Adrenal gland (tissue), 12 donors: ENCODE measurements around the gene RELN. TPM values are rescaled to one million over a fixed set of nuclear protein-coding genes. Genes with fewer than 3 reads are reported as not detected.
"Not testable (repeated sequence)": the region's sequence is repeated elsewhere in the genome, so short reads cannot be mapped to it uniquely, and the experiment has no call there.

Source experiments
- DNase-seq, 7 donors: peaks; one replicate each; pipeline ENCODE4 v3.0.0-alpha.2; 2019 to 2020
- H3K27ac ChIP-seq, 5 donors: fragments of 200-600 bp; sonication (generic) in 4 of 5; 1 replicate in 3 of 5; 2 replicates in 2 of 5; pipeline versions ENCODE4 v1.5.1 to v1.8.0; 2016 to 2020; ENCODE audit warnings: mild to moderate bottlenecking in 1 of 5
- H3K27me3 ChIP-seq: fragments of 200-600 bp; 2 replicates; pipeline ENCODE4 v1.8.0; 2021
- H3K36me3 ChIP-seq, 2 donors: fragments of 200-600 bp; replicated peaks in 1 of 2; 1 replicate in 1 of 2; 2 replicates in 1 of 2; pipeline versions ENCODE4 v1.5.1 to v1.8.0; 2018 to 2022
- H3K4me1 ChIP-seq, 2 donors: fragments of 200-600 bp; replicated peaks in 1 of 2; 1 replicate in 1 of 2; 2 replicates in 1 of 2; pipeline versions ENCODE4 v1.5.1 to v1.8.0; 2018 to 2021
- H3K4me3 ChIP-seq, 4 donors: fragments of 200-600 bp; sonication (generic) in 3 of 4; one replicate each; pipeline ENCODE4 v1.5.1; 2016 to 2018
- H3K9me3 ChIP-seq, 3 donors: fragments of 200-600 bp; sonication (generic) in 1 of 3; replicated peaks in 1 of 3; 1 replicate in 2 of 3; 2 replicates in 1 of 3; pipeline versions ENCODE4 v1.5.1 to v1.8.0; 2016 to 2021
- CTCF ChIP-seq, 6 experiments: fragments of 450-650 bp in 4 of 6; fragments of 200-600 bp in 2 of 6; sonication (generic) in 1 of 6; IDR thresholded peaks; 1 replicate in 5 of 6; 2 replicates in 1 of 6; pipeline versions ENCODE4 v1.5.1 to v1.8.0; 2016 to 2021; ENCODE audit warnings: antibody characterized with exemption in 6 of 6, mild to moderate bottlenecking in 2 of 6, moderate library complexity in 1 of 6
- POLR2A ChIP-seq, 2 donors: fragments of 450-650 bp; IDR thresholded peaks; one replicate each; pipeline ENCODE4 v1.6.1; 2017; ENCODE audit warnings: antibody characterized with exemption in 2 of 2, mild to moderate bottlenecking in 2 of 2, moderate library complexity in 1 of 2
- WGBS, 4 donors: extraction: QIAGEN DNeasy Blood & Tissue Kit in 2 of 4; methylation state at CpG; one replicate each; pipeline versions ENCODE4 v1.1.5 to v1.1.7; 2013 to 2017; 5-methylcytosine and 5-hydroxymethylcytosine counted together
- intact Hi-C, 2 donors: fragments of 100-400 bp; cut with DNase I; formaldehyde crosslinking; loops; one replicate each; pipeline versions ENCODE4 v1.14.1 to v1.15.0; 2022 to 2023
- polyA plus RNA-seq, 3 donors: library from polyadenylated mRNA; stranded (reverse); fragments of 200-250 nt in 2 of 3; fragments of 350-450 nt in 1 of 3; fragmentation: Illumina TruSeq in 1 of 3; extraction: RNeasy Lipid Tissue Mini Kit (QIAGEN cat#74804) in 1 of 3; gene quantifications; one replicate each; pipeline ENCODE4 v1.2.3, GENCODE V29; 2013 to 2014
- total RNA-seq, 9 donors: library from RNA; depleted of rRNA in 4 of 9; stranded (reverse); fragments of >200 nt in 4 of 9; fragments of 120-200 nt in 1 of 9; fragmentation: NEBNext Ultra II Directional in 1 of 9; extraction: Animal tissue kit (Norgen Biotek cat#: 25700) in 1 of 9; gene quantifications; one replicate each; pipeline versions ENCODE4 v1.1.0 to v1.2.4, GENCODE V29; 2013 to 2023
- donor health status: healthy with polysubstance abuse.
- donor health status: Bipolar disorder and iron deficiency.
- donor health status: DM: yes; HTN: yes; CAD: no.
- donor health status: DM: no; HTN: no; CAD: no.
- donor health status: DM: no; HTN: no; CAD: no.
- donor health status: DM: yes; HTN: yes; CAD: no.

RELN gene
- total and polyA plus RNA-seq, 12 donors, result 0.88 to 7.9 (median 2.3) TPM

GRCh38 chr7:103824251-103824650 is 165.2 kb downstream of the RELN start:
- Histone ChIP-seq H3K36me3 (no peaks in the 10 kb centered on the region), H3K27me3 (no peaks in the 10 kb centered on the region), H3K27ac (no peak overlapping the region), H3K9me3 (no peaks in the 10 kb centered on the region), H3K4me1 (no peaks in the 10 kb centered on the region), H3K4me3 (no peak overlapping the region)
- intact Hi-C loops, result no loop called here
- no peak for DNase-seq
- TF ChIP-seq POLR2A (IDR thresholded peaks at IDR 0.05) (no peak), CTCF (IDR thresholded peaks at IDR 0.05) (no peak)

GRCh38 chr7:103823084-103823483 is 166.4 kb downstream of the RELN start:
- H3K9me3 ChIP-seq, result no peaks in the 10 kb centered on the region
- DNase-seq, result no peak
- H3K4me1 ChIP-seq, result no peaks in the 10 kb centered on the region
- H3K27me3 ChIP-seq, result no peaks in the 10 kb centered on the region
- H3K36me3 ChIP-seq, result no peaks in the 10 kb centered on the region
- H3K4me3 ChIP-seq, result no peak overlapping the region
- TF ChIP-seq POLR2A (IDR thresholded peaks at IDR 0.05) (no peak), CTCF (IDR thresholded peaks at IDR 0.05) (no peak)
- no peak overlapping the region for H3K27ac ChIP-seq
- intact Hi-C loops, result no loop called here
- WGBS, 4 donors, result 85 to 90% (median 87%) methylated on average over 1 of the region's 1 CpG

- no peak for TF ChIP-seq CTCF (IDR thresholded peaks at IDR 0.05)
- no peak for TF ChIP-seq POLR2A (IDR thresholded peaks at IDR 0.05)
Observed at GRCh38 chr7:103821092-103821491, 168.4 kb downstream of the RELN start.

GRCh38 chr7:103815972-103816371 is 173.5 kb downstream of the RELN start:
- H3K36me3 ChIP-seq, H3K27ac ChIP-seq, intact Hi-C loops, DNase-seq, H3K4me1 ChIP-seq, H3K27me3 ChIP-seq, H3K9me3 ChIP-seq, H3K4me3 ChIP-seq: not testable (repeated sequence)
- WGBS, 4 donors, result 71 to 87% (median 74%) methylated on average over 5 of the region's 5 CpGs

More at GRCh38 chr7:103821092-103821491, 168.4 kb downstream of the RELN start:
- Histone ChIP-seq H3K27me3 (no peaks in the 10 kb centered on the region), H3K4me1 (no peaks in the 10 kb centered on the region), H3K27ac (no peak overlapping the region), H3K36me3 (no peaks in the 10 kb centered on the region), H3K4me3 (no peak overlapping the region), H3K9me3 (no peaks in the 10 kb centered on the region)
- 66 to 69% (median 68%) methylated on average over 2 of the region's 2 CpGs for WGBS, 4 donors
- no peak for DNase-seq
- intact Hi-C loops, result no loop called here

GRCh38 chr7:103813970-103814369 is 175.5 kb downstream of the RELN start:
- no peak for DNase-seq
- no peaks in the 10 kb centered on the region for H3K36me3 ChIP-seq
- no peaks in the 10 kb centered on the region for H3K27me3 ChIP-seq
- intact Hi-C loops, result no loop called here
- no peak overlapping the region for H3K4me3 ChIP-seq
- H3K4me1 ChIP-seq, result no peaks in the 10 kb centered on the region
- TF ChIP-seq CTCF (IDR thresholded peaks at IDR 0.05), result no peak
- TF ChIP-seq POLR2A (IDR thresholded peaks at IDR 0.05), result no peak
- H3K27ac ChIP-seq, result no peak overlapping the region
- WGBS, 4 donors, result 77 to 85% (median 79%) methylated on average over 2 of the region's 2 CpGs
- no peaks in the 10 kb centered on the region for H3K9me3 ChIP-seq
